Measurements from ENCODE around the gene CBLB.
"Not testable (repeated sequence)": the region's sequence is repeated elsewhere in the genome, so short reads cannot be mapped to it uniquely, and the experiment has no call there.

CBLB gene

DNA sequence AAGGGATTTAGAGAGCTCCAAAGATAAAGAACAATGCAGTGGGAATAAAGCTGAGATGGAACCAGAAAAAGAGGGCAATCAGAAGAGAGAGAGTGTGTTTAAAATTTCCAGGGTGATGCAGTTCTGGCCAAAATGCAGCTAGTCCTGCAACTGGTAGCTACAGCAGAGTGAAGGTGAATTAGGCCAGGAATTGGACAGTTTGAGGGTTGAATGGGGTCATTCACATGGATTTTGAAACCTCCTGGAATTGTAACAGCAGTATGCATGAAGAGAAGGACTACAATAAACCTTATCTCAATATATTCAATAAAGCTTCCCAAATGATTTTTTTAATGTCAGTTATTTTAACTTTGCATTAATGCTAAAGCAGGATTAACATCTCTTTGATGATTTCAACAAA, 85.2 kb downstream of the CBLB start:
- DNase-seq: no peak

DNA sequence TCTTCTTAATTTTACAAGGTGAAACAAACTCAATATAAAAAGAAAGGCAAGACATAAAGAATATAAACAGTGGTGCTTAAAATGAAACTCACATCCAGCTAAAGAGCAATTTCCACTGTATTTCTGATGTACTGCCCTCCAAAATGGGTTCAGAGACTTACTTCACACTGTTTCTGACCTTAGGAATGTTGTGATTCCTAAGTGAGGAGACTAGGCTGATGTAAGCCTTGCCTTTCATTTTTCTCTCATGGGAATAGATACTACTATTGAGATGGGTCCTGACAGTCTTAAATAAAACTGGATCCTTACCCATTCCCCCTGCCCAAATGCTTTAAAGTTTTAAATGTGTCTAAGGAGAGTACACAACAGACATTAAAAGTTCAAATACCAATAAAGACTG, 86.9 kb downstream of the CBLB start:
- no peak for DNase-seq

DNA sequence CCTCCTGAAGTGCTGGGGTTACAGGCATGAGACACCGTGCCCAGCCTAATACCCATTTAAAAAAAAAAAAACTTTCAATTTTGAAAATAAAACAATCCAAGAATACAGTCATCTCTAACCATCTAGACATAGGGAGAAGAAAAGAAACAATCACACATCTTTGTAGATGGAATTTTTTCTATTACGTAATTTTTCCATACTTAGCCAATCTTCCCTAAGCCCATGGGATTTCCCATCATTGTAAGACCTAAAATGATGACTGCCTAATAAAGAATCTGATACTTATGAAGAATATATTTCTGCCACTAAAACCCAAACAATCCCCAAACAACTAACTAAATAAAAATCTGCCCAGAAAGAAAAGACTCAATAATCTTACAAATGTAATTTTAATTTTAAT, 88.7 kb downstream of the CBLB start:
- DNase-seq: no peak

DNA sequence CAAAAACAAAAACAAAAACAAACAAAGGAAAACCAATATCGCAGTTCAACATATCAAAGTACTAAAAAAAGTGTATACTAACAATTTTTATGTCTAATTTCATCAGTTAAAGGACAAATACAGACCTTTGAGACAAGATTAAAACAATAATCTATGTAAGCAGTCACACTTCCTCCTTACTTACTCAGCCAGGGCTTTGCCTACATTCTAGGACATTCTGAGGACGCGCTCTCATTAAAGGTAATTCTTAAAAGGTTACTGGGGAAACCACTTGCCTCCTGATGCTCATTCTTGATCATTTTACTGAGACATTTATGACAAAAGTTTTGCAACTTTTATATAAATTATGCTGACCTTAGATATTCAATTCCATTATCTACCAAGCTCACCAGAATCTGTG, 93.4 kb downstream of the CBLB start:
- DNase-seq: no peak

DNA sequence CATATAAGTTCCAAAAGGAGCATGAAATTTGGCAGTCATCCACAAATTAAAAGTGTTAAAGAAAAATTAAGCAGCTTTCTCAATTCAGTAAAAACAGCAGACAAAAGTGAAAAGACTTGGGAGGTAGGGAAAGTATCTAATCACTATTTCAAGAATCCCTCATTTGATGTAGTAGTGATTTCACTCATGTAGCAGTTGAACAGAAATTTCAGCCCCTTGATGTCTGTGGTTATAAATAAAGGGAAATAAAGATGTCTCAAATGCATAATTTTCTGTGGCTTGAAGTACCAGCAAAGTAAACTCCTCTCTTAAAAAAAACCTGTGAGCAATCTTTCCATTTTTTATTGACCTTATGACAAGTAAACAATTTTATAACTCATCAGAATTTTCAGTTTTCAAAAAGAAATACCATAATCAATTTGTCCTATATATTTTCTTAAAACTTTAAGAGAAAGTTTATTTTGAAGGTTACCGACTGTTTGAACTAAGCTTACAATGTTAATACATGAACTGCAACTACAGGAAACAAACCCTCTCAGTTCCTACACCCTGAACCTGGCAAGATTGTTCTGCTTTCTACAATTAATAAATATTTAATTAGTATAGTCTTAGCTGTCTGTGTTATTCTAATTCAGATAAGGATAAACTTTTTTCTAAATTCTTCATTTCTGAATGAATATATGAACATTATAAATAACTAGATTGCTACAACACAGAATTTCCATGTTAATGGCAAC, 94.2 kb downstream of the CBLB start:
- no peak for DNase-seq

DNA sequence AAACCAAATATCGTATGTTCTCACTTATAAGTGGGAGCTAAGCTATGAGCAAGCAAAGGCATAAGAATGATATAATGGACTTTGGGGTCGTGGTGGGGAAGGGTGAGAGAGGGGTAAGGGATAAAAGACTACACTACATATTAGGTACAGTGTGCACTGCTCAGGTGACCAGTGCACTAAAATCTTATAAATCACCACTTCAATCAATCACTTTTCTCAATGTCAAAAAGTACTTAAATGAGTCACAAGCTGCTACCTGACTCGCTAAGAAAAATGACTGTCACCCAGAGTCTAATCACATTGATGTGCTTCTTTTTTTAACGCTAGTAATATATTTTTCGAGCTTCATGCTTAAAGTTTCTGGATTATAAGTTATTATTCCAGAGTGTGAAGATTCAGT, 95.5 kb downstream of the CBLB start:
- DNase-seq: no peak

DNA sequence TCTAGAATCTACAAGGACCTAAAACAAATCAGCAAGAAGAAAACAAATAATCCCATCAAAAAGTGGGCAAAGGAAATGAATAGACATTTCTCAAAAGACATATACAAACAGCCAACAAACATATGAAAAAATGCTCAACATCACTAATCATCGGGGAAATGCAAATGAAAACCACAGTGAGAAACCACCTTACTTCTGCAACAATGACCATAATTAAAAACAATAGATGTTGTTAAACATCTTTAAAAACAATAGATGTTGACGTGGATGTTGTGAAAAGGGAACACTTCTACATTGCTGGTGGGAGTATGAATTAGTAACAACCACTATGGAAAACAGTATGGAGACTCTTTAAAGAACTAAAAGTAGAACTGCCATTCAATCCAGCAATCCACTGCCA, 96.2 kb downstream of the CBLB start:
- no peak for DNase-seq

DNA sequence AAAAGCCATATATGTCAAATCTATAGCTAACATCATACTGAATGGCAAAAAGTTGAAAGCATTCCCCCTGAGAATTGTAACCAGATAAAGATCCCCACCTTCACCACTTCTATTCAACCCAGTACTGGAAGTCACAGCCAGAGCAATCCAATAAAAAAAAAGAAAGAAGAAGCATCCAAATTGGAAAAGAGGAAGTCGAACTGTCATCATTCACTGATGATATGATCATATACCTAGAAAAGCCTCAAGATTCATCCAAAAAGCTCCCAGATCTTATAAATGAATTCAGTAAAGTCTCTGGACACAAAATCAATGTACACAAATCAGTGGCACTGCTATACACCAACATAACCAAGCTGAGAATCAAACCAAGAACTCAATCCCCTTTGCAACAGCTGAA, 97.4 kb downstream of the CBLB start:
- DNase-seq: no peak

DNA sequence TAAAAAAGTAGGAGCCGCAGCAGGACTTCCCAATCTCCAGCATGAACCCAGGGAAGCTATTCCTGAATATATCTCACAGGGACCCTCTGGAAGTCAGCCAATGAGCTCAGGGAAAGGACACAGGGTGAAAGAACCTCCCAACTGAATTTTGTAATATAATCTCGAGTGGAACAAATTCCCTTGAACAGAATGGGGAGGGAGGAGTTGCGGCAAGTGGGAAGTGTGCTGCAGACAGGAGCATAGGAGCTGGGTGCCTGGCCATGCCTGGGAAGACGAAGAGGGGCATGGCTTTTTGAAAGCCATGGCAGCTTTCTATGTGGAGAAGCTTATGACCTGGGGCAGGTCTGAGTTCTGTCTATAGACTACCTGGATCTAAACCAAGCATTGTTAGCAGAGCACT, 98.4 kb downstream of the CBLB start:
- DNase-seq: no peak

DNA sequence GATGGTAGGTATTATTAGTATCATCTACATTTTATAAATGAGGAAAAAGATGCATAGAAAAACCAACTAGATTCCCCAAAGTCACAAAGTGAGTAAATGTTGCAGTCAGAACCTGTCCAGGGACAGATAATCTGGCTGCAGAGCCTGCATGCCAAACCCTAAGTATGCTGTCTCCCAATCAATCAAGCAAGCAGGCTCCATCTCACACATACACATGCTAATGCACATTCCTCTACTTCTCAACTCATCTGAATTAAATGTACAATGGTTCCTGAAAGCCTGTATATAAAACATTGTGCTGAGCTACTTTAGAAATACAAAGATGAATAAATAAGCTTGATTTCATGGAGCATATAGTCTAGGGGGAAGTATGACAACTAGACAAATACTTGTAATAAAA, 101.0 kb downstream of the CBLB start:
- no peak for DNase-seq

DNA sequence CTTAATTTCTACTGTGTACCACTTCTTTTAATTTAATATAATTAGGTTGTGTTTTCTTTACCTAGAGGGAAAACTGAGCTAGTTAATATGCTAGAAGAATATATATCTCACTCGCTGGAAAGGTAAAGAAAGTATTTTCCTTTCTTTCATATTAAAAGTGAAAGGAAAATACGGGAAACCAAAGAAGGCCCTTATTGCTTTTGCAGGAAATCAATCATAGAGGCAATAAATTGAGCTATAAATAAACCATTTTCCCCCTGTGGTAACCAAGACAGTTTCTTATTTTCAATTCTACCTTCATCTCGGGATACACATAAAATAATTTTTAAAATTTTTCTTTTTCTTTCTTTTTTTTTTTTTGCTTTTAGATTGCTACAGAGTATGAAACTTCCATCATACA, 101.6 kb downstream of the CBLB start:
- DNase-seq: no peak

DNA sequence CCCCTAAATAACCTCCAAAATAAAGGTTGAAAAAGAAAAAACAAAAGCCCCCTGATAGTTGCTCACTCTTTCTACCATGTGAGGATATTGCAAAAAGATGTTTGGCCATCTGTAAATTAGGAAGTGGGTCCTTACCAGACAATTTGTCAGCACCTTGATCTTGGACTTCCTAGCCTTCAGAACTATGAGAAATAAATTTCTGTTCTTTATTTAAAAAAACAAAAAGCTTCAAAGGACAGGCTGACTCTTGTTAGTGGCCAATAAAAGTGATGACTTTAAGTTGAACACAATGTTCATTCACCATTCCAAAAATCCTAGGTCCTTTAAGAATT, 103.5 kb downstream of the CBLB start:
- no peak for DNase-seq

DNA sequence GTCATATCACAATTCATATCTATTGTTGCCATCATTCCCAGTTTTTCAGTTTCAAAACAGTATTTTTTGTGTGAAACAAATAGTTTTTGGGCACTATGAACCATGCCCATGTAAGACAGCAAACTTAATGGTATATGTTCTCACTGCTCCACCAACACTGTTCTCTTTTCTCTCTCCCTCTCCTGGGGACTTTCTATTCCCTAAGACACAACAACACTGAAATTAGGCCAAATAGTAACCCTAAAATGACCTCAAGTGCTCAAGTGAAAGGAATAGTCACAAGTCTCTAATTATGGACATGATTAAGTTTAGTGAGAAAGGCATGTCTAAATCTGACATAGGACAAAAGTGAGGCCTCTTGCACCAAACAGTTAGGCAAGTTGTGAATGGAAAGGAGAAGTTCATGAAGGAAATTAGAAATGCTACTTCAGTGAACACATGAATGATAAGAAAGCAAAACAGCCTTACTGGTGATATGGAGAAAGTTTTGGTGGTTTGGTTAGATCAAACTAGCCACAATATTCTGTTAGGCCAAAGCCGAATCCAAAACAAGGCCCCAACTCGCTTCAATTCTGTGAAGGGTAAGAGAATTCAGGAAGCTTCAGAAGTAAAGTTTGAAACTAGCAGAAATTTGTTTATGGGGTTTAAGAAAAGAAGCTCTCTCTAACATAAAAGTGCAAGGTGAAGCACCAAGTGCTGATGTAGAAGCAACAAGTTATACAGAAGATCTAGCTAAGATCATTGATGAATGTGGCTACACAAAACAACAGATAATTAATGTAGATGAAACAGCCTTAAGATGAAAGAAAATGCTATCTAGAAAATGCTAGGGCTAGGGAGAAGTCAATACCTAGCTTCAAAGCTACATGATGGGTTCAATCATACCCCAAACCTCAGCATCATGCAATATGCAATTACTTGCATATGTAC, 104.2 kb downstream of the CBLB start:
- no peak for DNase-seq

DNA sequence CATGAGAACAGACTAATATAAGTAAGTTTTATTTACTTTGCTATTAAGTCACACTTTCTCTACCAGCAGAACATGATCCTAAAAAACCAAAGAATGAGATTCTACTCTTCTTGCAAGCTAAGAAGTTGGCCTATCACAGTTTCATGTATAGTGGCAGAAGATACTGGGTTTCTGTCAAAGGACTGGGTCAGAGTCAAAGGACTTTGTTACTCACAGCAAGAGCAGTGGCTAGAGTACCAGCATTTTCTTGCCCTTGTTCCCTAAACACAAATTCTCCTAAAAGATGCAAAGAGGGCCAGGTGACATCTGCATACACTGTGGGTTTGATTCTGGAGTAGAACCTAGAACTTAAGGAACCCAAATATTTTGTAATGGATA, 105.2 kb downstream of the CBLB start:
- DNase-seq: no peak

DNA sequence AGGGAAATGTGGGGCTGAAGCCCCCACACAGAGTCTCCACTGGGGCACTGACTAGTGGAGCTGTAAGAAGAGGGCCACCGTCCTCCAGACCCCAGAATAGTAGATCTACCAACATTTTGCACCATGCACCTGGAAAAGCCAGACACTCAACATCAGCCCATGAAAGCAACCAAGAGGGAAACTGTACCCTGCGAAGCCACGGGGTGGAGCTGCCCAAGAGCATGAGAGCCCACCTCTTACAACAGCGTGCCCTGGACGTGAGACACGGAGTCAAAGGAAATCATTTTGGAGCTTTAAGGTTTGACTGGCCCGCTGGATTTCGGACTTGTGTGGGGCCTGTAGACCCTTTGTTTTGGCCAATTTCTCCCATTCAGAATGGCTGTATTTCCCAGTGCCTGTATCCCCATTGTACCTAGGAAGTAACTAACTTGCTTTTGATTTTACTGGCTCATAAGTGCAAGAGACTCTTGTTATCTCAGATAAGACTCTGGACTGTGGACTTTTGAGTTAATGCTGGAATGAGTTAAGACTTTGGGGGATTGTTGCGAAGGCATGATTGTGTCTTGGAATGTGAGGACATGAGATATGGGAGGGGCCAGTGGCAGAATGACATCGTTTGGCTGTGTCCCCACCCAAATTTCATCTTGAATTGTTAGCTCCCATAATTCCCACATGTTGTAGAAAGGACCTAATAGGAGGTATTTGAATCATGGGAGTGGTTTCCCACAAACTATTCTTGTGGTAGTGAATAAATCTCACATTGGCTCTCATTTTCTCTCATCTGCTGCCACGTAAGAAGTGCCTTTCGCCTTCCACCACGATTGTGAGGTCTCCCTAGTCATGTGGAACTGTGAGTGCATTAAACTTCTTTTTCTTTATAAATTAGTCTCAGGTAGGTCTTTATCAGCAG, 105.8 kb downstream of the CBLB start:
- no peak for DNase-seq

DNA sequence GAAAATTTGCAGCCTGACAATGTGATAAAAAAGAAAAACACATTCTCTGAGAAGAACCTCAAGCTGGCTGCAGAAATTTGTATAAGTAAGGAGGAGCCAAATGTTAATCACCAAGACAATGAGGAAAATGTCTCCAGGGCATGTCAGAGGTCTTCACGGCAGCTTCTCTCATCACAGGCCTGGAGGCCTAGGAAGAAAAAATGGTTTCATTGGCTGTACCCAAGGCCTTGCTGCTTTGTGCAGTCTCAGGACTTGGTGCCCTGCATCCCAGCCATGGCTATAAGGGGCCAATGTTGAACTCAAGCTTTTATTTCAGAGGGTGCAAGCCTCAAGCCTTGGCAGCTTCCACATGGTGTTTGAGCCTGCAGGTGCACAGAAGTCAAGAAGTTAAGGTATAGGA, 106.6 kb downstream of the CBLB start:
- DNase-seq: not testable (repeated sequence)

DNA sequence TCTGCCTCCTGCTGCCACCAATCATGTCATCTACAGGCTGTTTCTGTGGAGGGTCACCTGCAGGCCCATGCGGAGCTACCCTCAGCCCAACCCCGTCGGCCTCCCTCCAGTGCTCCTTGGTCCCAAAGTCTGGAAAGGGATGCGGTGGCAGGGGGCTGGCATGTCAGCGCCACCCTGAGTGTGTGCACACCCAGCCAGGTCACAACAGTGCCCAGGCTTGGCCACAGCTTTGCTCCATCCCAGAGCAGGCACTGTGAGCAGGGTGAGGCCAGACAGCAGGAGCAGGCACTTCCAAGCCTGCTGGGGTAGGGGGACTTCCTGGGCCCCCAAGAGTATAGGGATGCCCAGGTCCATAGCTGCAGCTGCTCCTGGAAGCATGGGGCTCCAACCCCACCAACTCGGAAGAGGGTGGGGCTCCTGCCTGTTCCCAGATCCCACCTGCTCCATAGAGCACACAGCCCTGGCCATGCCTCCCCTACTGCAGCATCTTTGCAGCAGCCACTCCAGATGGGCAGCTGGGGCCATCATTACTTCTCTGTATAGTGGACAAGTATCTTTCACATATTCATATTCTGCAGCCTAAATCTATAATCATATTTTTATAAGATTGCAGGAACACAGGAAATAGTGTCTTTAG, 109.3 kb downstream of the CBLB start:
- DNase-seq: no peak

DNA sequence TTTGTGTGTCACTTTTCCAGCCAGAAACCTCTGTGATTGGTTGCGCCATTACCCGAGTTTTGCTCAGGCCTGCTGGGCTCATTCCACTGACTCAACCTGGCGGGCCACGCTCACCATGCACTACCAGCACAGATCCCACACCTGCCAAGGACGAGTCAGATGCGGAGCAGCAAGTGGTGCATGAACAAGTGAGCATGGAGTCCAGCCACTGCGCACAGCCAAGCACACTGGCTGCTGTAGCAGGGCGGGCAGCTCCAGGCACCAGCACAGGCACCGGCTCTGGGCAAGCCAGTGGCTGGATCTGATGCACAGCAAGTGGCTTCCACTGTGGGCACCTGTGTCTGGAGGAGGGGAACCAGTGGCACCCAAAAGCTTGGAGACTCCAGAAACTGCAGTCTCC, 110.4 kb downstream of the CBLB start:
- DNase-seq: no peak

DNA sequence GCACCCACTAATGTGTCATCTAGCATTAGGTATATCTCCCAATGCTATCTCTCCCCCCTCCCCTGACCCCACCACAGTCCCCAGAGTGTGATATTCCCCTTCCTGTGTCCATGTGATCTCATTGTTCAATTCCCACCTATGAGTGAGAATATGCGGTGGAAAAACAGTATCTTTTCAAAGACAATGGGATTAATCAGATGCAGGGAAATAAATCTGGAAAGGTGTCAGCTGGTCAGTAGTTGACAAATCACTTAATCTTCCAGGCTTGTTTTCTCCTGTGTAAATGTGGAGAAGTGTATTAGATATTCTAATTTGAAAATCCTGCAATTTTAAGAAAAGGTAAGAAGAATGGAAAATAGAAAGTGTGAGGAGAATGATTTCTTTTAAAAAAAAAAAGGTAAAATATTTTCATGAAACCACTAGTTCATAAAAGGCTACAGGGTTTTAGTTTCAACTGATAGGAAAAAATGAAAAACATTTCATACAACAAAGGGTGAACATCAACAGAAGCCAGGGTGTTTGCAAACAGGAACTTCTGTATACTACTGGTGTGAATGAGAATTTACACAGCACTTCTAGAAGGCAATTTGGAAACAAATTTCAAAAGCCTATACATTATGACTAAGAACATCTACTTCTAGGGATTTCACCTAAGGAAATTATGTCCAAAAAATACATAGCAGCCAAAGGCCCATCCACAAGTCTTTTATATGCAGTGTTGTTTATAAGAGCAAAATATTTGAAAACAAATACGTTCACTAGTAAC, 113.5 kb downstream of the CBLB start:
- DNase-seq: no peak

DNA sequence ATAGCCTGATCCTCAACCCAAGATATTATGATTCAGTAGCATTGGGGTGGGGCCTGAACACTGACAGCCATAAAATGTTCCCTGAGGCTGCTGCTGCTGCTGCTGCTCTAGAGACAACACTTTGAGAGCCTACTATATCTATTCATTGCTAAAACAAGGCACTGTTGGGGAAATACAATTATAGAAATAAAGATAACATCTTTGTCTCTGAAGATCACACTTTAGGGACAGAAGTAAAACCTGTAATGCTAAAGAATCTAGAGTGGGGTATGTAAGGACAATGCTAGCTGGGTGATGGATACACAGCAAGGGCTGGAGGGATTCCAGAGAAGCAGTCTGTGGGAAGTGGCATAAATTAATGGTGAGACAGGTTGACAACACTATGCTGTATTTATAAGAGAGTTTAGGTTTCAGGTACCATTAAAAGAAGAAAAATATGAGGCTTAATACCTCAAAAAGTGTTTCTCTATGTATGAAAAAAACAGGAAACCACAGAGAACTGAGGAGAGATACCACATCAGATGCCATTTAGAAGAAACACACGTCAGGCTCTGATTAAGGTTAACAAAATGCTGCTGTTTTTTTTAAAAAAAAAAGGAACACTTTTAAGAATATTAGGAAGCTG, 115.9 kb downstream of the CBLB start:
- DNase-seq: peak; percentile 33

DNA sequence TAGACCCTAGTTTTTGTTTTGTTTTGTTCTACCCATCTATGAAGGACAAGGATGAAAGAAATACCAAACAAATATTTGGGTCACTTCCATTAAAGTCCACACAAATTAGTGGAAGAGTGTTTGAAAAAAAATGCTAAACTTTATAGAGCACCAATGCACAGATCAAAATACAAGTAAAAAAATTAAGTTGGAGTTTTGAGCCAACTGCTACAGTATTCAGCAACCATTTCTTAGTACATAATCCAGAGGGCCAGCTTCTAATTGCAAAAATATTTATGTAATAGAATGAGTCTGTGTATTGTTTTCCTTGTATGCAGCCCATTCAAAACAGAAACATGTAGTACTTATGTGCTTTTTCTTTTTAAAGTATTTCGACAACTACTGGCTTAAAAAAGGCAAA, 121.1 kb downstream of the CBLB start:
- DNase-seq: no peak

DNA sequence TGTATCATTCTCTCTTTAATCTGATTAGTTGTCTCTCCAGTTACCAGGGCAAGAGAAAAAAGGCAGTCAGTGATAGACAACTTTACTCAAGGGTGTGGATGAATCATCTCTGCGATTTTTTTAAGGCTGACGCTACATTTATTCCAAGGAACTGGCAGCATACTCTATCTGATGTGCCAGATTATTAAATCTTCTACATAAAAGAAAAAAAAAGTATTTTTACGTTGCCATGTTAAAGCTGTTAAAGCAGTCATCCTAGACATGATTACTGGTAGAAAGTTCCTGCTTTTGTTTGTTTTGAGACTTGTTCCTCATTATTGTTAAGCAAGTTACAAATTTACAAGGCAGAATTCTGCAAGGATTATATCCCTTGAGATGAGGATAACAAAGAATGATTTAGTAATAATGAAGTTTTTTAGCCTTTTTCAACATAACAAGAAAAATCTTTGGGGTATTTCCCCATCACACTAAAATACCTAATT, 121.7 kb downstream of the CBLB start:
- DNase-seq: no peak

Measured in activated CD4-positive, alpha-beta T cell treated with anti-CD3 and anti-CD28 coated beads for 1 hour (primary cell).